DOHH2 (cell line): ENCODE data around the gene MYL9.

Experiments used
- H3F3A ChIP-seq: fragments of 200-600 bp; sonication (generic), shearing (Covaris generic); 2 replicates; pipeline ENCODE4 v1.6.0; 2016; ENCODE audit warnings: antibody characterized with exemption, mild to moderate bottlenecking; ENCODE audit not compliant: control insufficient read depth, insufficient read depth
- H3K27ac ChIP-seq: fragments of 200-600 bp; sonication (generic); 2 replicates; pipeline ENCODE4 v1.5.1; 2014; ENCODE audit warnings: low read depth, mild to moderate bottlenecking, low read length, moderate library complexity
- H3K27me3 ChIP-seq: fragments of 200-600 bp; sonication (generic); 2 replicates; pipeline ENCODE4 v1.6.1; 2014; ENCODE audit warnings: mild to moderate bottlenecking, low read length, mixed read lengths; ENCODE audit not compliant: control insufficient read depth
- H3K36me3 ChIP-seq: fragments of 200-600 bp; sonication (generic); 2 replicates; pipeline ENCODE4 v1.6.1; 2014; ENCODE audit warnings: mild to moderate bottlenecking, low read length, moderate library complexity, mixed read lengths; ENCODE audit not compliant: control insufficient read depth
- H3K4me1 ChIP-seq: fragments of 200-600 bp; sonication (generic); 2 replicates; pipeline ENCODE4 v1.6.1; 2014; ENCODE audit warnings: mild to moderate bottlenecking, low read length, mixed read lengths; ENCODE audit not compliant: control insufficient read depth
- H3K4me2 ChIP-seq: fragments of 200-600 bp; sonication (generic); 2 replicates; pipeline ENCODE4 v1.6.0; 2014; ENCODE audit warnings: mild to moderate bottlenecking, low read length, moderate library complexity
- H3K4me3 ChIP-seq: fragments of 200-600 bp; sonication (generic); 2 replicates; pipeline ENCODE4 v1.5.1; 2014; ENCODE audit warnings: mild to moderate bottlenecking, low read length, mixed read lengths
- H3K79me2 ChIP-seq: fragments of 200-600 bp; sonication (generic); 2 replicates; pipeline ENCODE4 v1.6.1; 2014; ENCODE audit warnings: mild to moderate bottlenecking, low read length, mixed read lengths; ENCODE audit not compliant: control insufficient read depth
- H3K9me2 ChIP-seq: fragments of 200-600 bp; sonication (generic); replicated peaks from 2 replicates; pipeline ENCODE4 v1.6.1; 2014; ENCODE audit warnings: mild to moderate bottlenecking, low read length, mixed read lengths; ENCODE audit not compliant: control insufficient read depth
- H3K9me3 ChIP-seq: fragments of 200-600 bp; sonication (generic); 2 replicates; pipeline ENCODE4 v1.6.1; 2014; ENCODE audit warnings: antibody characterized with exemption, low read length, mixed read lengths; ENCODE audit not compliant: control insufficient read depth, insufficient read depth
- H4K20me1 ChIP-seq: fragments of 200-600 bp; sonication (generic); 2 replicates; pipeline ENCODE4 v1.6.0; 2014; ENCODE audit warnings: low read depth, mild to moderate bottlenecking, antibody characterized with exemption, low read length, moderate library complexity; ENCODE audit not compliant: control insufficient read depth, insufficient read depth
- EZH2phosphoT487 ChIP-seq: fragments of 200-600 bp; sonication (generic); IDR thresholded peaks from 2 replicates; pipeline ENCODE4 v1.6.1; 2017; ENCODE audit warnings: borderline replicate concordance, mild to moderate bottlenecking, antibody characterized with exemption, low read length, moderate library complexity, mixed read lengths
- TF ChIP-seq, protein P1 (sequence below): fragments of 200-600 bp; sonication (generic); IDR thresholded peaks from one replicate; pipeline ENCODE4 v1.5.1; 2014; ENCODE audit warnings: antibody characterized with exemption, mild to moderate bottlenecking, low read depth, low read length; ENCODE audit not compliant: poor library complexity, severe bottlenecking

MYL9 gene

DNA sequence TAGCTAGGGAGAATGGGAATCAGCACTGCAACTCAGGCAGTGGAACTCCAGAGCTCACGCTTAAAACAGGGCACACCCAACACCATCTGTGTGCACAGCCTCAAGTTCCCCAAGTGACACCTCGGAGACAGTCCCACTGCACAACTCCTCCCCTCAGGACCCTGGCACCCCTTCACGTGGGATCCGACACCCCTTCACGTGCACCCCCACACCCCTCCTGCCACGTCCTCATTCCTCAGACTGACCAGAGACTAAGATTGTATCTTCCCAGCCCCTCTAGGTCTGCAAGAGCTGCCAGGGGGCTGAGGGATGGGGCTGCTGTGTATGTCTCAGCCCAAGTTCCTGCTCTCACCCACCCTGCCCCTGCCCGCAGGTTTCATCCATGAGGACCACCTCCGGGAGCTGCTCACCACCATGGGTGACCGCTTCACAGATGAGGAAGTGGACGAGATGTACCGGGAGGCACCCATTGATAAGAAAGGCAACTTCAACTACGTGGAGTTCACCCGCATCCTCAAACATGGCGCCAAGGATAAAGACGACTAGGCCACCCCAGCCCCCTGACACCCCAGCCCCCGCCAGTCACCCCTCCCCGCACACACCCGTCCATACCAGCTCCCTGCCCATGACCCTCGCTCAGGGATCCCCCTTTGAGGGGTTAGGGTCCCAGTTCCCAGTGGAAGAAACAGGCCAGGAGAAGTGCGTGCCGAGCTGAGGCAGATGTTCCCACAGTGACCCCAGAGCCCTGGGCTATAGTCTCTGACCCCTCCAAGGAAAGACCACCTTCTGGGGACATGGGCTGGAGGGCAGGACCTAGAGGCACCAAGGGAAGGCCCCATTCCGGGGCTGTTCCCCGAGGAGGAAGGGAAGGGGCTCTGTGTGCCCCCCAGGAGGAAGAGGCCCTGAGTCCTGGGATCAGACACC is 7.6 kb downstream of the MYL9 start:
- no peak for TF ChIP-seq EZH2phosphoT487
- no peaks in the 10 kb centered on the region for H3F3A ChIP-seq
- peaks cover 8% of the 10 kb centered on the region for H3K4me1 ChIP-seq
- H3K9me3 ChIP-seq: no peaks in the 10 kb centered on the region
- H3K79me2 ChIP-seq: no peaks in the 10 kb centered on the region
- H3K36me3 ChIP-seq: no peaks in the 10 kb centered on the region
- H4K20me1 ChIP-seq: no peaks in the 10 kb centered on the region
- H3K27me3 ChIP-seq: no peaks in the 10 kb centered on the region
- no peak overlapping the region for H3K4me3 ChIP-seq
- H3K27ac ChIP-seq: no peak overlapping the region
- no peaks in the 10 kb centered on the region for H3K9me2 ChIP-seq
- H3K4me2 ChIP-seq: no peak overlapping the region

DNA sequence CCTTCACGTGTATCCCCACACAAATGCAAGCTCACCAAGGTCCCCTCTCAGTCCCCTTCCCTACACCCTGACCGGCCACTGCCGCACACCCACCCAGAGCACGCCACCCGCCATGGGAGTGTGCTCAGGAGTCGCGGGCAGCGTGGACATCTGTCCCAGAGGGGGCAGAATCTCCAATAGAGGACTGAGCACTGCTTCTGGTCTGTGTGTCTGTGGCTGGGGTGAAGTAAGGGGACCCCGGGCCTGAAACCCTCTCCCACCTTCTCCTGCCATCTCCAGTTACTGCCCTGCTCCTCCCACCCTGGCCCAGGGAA is 8.3 kb downstream of the MYL9 start:
- Histone ChIP-seq H3K27me3 (no peaks in the 10 kb centered on the region), H3K9me2 (no peaks in the 10 kb centered on the region), H3K4me3 (no peak overlapping the region), H3F3A (no peaks in the 10 kb centered on the region), H3K4me2 (no peak overlapping the region), H3K36me3 (no peaks in the 10 kb centered on the region), H4K20me1 (no peaks in the 10 kb centered on the region), H3K4me1 (peaks cover 8% of the 10 kb centered on the region), H3K27ac (no peak overlapping the region), H3K9me3 (no peaks in the 10 kb centered on the region), H3K79me2 (no peaks in the 10 kb centered on the region)
- TF ChIP-seq, protein P1, sequence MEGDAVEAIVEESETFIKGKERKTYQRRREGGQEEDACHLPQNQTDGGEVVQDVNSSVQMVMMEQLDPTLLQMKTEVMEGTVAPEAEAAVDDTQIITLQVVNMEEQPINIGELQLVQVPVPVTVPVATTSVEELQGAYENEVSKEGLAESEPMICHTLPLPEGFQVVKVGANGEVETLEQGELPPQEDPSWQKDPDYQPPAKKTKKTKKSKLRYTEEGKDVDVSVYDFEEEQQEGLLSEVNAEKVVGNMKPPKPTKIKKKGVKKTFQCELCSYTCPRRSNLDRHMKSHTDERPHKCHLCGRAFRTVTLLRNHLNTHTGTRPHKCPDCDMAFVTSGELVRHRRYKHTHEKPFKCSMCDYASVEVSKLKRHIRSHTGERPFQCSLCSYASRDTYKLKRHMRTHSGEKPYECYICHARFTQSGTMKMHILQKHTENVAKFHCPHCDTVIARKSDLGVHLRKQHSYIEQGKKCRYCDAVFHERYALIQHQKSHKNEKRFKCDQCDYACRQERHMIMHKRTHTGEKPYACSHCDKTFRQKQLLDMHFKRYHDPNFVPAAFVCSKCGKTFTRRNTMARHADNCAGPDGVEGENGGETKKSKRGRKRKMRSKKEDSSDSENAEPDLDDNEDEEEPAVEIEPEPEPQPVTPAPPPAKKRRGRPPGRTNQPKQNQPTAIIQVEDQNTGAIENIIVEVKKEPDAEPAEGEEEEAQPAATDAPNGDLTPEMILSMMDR: no peak

DNA sequence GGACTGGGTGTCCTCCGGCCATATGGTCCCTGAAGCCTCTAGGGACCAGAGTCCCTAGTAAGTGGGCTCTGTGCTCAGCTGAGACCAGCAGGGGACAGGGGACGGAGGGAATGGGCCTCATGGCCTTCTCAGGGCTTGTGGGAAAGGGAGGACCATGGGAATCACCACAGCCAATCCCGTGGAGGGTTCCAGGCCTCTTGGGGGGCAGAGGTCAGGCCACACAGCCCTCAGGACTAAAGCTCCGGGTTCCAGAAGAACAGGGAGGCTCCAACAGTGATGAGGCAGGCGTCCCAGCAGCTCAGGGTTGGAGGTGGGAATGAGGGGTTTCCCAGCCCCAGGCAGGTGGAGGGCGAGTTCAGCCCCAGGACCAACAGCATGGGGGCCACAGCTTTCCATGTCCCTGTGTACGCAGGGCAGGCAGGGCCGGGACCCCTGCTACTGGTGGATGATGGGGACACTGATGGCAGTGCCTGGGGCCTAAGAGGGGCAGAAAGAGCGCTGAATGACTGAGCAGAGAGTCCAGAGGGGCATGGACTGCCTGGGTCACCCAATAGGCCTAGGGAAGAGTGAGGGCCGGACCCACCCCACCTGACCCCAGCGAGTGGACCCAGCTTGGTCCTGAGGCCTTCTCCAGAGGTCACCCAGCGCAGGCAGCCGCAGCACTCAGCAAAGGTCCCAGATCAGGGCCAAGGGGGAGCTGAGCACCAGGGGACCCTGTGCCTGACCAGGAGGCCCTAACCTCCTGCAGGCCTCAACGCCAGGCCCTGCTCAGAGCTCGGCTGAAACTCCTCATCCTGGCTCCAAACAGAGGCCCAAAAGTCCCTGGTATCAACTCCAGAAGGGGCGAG is 8.8 kb downstream of the MYL9 start:
- Histone ChIP-seq H3K9me3 (no peaks in the 10 kb centered on the region), H3K4me1 (peaks cover 8% of the 10 kb centered on the region), H3K36me3 (no peaks in the 10 kb centered on the region), H3K27me3 (no peaks in the 10 kb centered on the region), H4K20me1 (no peaks in the 10 kb centered on the region), H3F3A (no peaks in the 10 kb centered on the region), H3K27ac (no peak overlapping the region), H3K79me2 (no peaks in the 10 kb centered on the region), H3K9me2 (no peaks in the 10 kb centered on the region), H3K4me3 (no peak overlapping the region), H3K4me2 (no peak overlapping the region)
- no peak for TF ChIP-seq EZH2phosphoT487
- TF ChIP-seq, protein P1: no peak
